DMS79 (cell line): ENCODE results near the gene SPSB3.

Experiments
- DNase-seq: peaks from one replicate; lab custom pipeline; 2025; lab: John Stamatoyannopoulos, UW

SPSB3 gene

DNA sequence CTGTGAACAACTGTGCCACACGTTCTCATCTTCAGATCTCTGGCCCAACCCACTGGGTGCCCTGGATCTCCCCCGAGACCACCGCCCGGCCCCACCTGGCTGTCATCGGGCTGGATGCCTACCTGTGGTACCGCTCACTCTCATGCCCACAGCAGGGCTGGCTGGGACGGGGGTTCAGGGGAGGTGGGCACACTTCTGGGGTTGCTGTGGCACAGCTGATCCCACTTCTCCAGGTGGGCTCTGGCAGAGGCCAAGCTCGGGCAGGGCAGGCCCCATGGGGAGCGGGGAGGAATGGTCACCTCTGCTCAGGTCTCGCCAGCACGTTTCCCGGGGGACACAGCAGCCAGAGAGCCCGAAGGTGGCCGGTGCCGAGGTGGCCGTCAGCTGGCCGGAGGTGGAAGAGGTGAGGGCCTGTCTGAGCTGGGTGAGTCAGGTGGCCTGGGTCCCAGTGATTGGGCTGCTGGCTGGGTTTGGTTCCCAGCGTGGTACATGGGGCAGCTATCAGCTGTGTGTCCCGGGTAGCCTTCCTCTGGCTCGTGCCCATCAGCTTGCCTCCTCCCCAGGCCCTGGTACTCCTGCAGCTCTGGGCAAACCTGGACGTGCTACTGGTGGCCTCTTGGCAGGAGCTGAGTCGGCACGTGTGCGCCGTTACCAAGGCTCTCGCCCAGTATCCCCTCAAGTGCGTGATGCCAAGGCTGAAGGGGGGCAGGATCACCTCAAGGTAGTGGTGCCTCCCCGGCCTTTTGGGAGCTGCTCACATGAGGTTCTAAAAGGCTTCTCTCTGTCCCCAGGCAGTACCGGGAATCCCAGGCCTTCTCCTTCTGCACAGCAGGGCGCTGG lies 7.1 kb downstream of the SPSB3 start:
- no peak for DNase-seq

DNA sequence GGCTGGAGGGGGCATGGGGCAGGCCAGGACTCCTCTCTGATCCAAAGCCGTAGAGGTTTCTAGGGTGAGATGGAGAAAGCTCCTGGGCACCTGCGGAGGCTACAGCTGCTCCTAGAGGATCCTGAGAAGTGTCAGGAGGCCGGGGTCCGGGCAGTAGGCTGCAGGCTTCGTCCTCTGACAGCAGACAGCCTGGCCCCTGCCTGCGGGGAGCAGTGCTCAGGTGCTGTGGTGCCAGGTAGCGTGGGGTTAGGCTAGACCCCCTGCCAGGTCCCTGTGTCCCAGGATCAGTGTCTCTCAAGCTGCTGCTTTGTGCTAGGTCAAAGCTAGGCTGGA lies 8.0 kb downstream of the SPSB3 start:
- DNase-seq = no peak

DNA sequence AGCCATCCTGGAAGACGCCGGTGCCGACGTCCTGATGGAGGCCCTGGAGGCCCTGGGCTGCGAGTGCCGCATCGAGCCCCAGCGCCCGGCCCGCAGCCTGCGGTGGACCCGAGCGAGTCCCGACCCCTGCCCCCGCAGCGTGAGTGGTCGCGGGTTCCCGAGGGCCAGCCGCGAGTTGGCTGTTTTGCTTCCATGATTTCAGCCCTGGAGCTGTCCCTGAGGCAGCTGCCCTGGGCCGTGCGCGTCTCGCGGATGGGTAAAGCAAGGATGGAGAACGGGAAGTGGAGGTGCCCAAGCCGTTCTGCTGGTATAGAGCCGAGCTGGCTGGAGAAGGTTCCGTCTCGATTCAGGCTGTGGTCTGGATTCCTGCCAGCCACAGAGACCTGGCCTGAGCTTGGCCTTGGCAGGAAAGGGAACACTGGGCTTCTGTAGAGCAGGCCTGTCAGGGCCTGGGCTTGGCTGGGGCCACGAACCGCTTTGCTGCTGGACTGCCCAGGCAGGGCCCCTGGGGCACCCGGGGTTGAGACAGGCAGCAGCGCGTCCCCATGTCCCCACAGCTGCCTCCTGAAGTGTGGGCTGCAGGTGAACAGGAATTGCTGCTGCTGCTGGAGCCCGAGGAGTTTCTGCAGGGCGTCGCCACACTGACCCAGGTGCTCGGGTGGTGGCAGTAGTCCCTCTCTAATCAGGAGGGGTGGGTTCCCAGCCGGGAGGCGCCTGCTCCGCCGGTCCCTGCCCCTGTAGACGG lies 8.5 kb downstream of the SPSB3 start:
- DNase-seq = no peak

DNA sequence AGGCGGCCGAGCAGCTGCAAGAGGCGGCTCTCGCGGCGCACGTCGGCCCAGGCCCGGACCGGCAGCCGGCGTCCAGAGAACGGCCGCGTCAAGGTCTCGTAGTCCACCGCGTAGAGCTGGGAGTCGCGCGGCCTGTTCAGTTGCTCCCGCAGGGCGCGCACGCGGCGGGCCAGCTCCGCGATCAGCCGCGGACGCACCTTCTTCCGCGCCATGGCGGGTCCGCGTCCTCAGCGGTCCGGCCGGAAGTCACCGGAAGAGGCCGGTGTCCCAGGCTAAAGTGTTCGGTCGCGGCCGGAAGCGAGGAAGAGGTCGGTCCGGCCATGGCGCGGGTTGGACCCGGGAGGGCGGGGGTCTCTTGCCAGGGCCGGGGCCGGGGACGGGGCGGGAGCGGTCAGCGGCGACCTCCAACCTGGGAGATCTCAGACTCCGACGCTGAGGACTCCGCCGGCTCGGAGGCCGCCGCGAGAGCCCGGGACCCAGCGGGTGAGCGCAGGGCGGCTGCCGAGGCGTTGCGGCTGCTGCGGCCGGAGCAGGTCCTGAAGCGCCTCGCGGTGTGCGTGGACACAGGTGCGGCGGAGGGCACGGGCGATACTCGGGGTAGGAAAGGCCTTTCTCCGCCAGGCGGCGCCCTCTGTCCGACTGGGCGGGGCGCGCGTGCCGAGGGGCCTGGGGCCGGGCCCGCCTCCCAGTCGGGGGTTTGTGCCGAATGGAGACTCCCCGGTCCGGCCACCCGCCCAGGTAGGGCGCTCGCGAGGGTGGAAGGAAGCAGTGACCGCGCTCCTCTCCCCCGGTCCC lies 9.3 kb downstream of the SPSB3 start, which contains the start of gene MRPS34:
Gene MRPS34, minus strand, starts transcription at position 227 of the 795 bp plus-strand sequence. Its CDS starts 15 bp downstream, at position 212.
- peak; percentile 49 for DNase-seq

DNA sequence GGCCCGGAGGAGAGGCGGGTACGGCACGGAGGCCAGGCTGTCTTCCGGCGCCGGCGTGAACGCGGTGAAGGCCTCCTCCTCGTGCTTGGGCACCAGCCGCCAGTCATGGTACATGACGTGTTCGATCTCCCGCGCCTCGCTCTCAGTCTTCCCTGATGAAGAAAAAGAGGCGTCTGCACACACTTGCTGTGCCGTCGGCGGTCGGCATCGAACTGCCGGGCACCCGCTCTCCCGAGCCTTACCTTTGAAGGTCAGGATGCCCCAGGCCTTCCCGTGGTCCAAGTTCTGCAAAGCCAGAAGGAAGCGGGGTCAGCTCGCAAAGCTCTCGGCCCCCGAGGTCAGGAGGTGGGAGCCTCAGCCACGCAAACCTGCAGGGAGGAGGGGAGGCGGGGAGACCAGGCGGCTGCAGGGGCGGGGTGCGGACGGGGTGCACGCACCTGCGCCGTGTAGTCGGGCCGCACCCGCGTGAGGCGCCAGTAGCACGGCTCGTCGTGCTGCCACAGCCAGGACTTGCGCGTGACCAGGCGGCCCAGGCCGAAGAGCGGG lies 9.9 kb downstream of the SPSB3 start, which contains the start of gene EME2:
Gene EME2, plus strand, starts transcription at position 449 of the 546 bp plus-strand sequence. CDS start 418 bp downstream, outside the sequence.
- DNase-seq = no peak

DNA sequence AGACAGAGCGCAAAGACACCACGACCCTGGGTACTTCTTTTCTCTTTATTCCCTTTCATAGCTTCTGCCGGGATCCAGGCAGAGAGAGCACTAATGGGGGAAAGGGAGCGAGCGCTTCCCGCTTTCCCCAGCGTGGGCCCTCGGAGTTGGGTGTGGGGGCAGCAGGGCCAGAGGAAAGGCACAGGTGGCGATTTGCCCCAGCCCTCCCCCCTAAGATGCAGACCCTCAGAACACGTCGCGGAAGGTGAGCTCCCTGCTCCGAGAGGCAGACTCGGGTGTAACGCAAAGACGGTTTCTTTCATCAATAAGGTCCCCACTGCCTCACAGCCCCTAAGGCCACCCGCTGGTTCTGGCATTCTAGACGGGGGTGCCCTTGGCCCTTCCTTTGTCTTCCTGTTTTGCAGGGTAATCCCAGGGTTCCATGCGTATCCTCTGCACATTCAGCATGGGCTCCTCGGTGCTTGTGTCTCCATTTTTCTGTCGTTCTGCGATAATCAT lies 10.5 kb downstream of the SPSB3 start:
- no peak for DNase-seq

DNA sequence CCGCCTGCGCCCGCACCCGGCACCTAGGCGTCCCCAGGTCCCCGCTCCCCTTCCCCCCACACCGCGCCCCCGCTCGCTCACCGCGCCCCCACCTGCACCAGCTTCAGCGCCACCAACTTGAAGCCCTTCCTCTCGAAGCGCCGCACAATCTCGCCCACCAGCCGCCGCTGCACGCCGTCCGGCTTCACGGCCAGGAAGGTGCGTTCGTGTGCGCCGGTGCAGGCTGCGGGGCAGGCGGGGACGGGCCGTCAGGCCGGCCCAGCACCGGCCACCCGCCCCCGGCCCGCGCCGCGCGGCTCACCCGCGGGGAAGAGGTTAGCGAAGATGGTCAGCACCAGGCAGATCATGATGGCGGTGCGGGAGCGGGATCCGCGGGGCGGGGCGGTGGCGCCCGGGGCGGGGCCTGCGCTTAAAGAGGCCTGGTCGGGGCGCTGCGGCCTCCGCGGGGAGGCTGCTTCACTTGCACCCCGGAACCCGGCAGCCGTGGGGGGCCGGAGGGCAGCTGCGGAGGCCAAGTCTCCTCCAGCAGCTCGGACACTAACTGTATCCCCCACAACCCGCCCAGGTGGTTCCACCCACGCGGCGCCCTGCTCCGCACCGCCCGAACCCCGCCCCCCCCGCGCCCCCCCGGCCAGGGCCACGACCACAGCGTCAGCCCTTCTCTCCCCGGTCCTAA lies 11.0 kb downstream of the SPSB3 start, which contains the start of gene NME3:
Gene NME3, minus strand, starts transcription at position 356 of the 676 bp plus-strand sequence. Its CDS starts 9 bp downstream, at position 347.
- DNase-seq = peak; percentile 17

DNA sequence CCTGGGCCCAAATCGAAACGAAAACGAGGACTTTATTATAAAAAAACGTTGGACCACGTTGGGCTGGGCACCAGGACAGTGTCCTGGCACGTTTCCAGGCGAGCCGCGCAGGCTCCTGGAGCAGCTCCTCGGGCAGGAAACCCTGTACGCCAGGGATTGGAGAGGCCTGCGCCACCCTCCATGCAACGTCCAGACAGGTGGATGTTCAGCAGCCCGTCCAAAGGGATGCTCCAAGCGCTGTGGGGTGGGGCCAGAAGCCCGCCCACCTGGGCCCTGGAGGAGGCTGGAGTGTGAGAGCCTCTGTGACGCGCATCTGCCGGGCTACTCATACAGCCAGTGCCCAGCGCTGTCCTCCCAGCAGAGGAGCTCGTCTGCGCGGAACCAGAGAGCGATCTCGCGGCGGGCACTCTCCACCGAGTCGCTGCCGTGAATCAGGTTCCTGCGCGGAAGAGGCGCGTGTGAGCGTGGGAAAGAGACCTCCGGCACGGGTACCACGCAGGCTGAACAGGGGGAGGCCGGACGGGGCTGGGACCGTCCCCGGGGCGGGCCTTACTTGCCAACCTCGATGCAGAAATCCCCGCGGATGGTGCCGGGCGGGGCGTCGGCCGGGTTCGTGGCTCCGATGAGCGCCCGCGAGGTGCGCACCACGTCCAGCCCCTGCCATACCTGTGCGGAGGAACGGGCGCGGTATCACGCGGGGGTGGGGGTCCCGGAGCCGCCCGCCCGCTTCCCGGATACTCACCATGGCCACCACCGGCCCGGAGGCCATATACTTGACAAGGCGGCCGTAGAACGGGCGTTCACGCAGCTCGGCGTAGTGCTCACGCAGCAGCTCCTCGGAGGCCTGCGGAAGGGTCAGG lies 11.8 kb downstream of the SPSB3 start:
- peak; percentile 70 for DNase-seq

DNA sequence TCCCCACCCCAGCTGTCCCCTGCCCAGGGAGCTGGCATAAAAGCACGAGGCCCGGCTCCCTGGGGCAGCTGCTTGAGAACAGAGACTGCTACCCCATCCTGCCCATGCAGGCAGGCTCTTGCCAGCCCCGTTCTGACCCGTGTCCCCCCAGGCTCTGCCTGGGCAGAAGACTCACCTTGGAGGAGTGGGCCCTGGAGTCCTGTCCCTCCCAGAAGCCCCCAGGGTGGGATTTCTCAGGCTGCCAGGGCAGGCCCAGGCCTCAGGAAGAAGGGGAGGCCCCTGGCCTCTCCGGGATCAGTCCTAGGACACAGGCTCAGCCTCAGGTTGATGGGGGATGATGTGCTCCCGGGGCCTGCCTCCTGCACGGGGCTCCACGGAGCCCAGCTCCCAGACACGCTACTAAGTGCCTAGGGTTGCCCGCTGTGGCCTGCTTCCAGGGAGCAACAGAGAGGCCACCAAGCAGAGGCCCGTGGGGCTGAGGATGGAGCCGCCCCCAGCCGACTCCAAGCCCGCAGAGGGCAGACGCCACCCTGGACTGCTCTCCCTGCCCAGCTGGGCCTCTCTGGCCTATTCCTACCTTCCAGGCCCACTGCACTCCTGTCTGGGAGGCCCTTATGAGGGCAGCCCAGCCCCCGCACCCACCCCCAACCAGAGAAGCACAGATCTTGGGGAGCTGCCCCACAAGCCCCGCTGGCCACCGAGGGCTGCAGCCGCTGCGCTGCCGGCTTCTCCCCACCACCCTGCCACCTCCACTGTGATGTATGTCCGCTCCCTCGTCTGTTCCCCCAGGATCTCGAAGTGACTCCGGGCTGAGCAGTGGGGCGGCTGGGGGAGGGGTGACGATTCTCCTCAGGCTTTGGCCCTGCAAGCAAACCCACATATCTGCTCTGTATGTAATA lies 12.7 kb downstream of the SPSB3 start:
- no peak for DNase-seq

DNA sequence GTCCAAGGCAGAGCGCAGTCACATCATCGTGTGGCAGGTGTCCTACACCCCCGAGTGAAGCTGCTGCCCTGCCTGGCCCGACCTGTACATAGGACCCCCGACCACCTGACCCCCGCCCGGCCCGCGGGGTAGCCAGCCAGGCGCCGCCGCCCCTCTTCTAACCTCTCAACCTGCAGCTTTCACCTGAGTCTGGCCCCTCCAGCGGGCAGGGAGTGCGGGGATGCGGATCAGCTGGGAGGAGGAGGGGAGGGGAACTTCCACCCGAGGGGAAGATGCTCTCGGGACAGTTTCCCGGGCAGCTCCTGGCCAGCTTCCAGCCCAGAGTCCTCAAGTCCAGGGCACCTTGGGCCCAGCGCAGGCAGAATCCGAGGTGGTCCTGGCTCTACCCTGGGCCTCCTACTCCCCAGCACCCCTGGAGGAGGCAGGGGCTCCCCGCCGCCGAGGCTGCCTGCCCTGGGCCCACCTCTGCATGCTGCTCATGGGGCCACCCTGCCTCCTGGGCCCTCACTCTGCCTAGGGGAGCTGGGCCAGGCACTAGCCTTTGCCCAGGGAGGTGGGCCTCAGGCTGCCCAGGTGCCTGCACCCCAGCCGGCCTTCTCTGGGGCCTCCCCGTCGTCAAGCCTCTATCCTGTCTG lies 13.5 kb downstream of the SPSB3 start:
- DNase-seq = no peak

DNA sequence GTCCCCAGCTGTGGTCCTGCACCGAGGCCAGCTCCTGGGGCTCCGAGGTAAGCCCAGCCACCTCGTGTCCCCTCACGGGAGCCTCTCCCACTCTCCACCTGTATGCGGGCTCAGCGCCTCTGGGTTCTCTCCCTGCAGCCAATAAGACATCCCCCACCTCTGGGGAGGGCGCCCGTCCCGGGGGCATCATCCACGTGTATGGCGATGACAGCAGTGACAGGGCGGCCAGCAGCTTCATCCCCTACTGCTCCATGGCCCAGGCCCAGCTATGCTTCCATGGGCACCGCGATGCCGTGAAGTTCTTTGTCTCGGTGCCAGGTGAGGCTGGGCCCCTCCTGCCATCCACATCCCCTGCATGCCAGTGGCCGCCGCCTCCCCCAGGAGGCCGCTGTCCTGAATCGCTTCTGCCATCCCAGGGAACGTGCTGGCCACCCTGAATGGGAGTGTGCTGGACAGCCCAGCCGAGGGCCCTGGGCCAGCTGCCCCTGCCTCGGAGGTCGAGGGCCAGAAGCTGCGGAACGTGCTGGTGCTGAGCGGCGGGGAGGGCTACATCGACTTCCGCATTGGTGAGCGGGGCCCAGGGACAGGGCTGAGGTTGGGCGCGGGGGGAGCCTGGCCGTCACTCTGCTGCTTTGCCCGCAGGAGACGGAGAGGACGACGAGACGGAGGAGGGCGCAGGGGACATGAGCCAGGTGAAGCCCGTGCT lies 14.2 kb downstream of the SPSB3 start:
- DNase-seq = no peak

DNA sequence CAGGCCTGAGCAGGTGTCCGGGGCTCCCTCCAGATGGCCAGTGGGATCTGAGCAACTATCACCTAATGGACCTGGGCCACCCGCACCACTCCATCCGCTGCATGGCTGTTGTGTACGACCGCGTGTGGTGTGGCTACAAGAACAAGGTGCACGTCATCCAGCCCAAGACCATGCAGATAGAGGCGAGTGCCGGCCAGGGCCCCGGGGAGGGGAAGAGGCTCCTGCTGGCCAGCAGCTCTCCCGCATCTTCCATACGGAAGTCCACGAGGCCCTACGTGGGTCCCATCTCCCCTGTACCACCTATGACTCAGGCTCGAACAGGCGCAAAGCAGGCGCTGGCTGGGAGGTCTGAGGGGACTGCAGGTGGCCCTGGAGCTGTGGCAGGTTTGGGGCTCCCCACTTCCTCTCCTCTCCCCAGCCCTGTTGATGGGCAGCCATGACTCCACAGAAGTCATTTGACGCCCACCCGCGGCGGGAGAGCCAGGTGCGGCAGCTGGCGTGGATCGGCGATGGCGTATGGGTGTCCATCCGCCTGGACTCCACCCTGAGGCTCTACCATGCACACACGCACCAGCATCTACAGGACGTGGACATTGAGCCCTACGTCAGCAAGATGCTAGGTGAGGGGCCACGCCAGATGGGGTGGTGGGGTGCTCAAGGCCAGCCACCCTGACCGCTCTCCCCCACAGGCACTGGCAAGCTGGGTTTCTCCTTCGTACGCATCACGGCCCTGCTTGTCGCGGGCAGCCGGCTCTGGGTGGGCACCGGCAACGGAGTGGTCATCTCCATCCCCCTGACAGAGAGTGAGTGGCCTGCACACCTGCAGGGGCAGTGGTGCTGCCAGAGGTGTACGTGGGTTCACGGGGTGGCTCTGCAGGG lies 15.0 kb downstream of the SPSB3 start:
- no peak for DNase-seq

DNA sequence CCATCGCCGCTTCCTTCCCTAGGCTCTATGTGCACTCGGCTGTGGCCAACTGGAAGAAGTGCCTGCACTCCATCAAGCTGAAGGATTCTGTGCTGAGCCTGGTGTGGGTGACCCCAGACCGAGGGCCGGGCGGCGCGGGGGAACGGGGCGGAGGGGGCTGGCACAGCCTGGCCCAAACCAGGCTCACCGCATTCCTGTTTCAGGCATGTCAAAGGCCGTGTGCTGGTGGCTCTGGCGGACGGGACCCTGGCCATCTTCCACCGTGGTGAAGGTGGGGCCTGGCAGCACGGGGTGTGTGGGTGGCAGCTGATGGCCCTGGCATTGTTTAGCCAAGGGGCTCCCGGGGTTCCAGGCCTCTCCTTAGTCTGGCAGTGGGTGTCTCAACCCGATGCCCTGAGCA lies 15.7 kb downstream of the SPSB3 start:
- no peak for DNase-seq

DNA sequence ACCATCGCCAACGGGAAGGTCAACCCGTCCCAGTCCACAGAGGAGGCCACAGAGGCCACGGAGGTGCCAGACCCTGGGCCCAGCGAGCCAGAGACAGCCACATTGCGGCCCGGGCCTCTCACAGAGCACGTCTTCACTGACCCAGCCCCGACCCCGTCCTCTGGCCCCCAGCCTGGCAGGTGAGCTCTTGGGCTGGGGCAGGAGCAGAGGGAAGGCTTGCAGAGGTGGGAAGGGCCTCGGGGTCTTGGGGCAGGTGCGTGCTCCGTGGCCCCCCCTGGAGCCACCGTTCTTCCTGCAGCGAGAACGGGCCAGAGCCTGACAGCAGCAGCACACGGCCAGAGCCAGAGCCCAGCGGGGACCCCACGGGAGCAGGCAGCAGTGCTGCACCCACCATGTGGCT lies 16.1 kb downstream of the SPSB3 start:
- DNase-seq = no peak

DNA sequence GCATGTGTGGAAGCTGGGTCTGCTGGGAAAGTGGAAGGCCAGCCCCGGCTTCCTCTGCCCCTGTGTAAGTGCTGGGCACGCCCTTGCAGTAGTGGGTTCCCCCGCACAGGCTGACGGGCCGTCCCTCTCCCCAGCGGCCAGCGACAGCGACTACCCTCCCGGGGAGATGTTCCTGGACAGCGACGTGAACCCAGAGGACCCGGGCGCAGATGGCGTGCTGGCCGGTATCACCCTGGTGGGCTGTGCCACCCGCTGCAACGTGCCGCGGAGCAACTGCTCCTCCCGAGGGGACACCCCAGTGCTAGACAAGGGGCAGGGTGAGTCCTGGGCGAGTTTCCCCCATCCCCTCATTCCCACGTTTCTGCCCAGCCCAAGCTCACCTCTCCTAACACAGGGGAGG lies 16.5 kb downstream of the SPSB3 start:
- no peak for DNase-seq

DNA sequence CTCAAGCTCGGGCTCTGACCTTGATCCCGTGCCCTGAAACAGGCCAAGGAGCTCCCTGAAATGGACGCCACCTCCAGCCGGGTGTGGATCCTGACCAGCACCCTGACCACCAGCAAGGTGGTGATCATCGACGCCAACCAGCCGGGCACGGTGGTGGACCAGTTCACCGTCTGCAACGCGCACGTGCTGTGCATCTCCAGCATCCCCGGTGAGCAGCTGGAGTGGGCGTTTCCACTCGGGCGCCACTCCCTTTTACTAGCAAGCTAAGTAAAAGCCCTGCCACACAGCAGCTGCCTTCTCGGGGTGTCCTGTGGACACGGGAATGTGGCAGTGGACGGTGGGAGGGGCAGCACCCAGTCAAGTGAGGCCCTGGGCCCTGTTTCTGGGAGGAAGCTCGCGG lies 17.4 kb downstream of the SPSB3 start:
- no peak for DNase-seq
